GM19023 (cell line): ENCODE results near the gene OR4E1.
"Not testable (repeated sequence)": the region's sequence is repeated elsewhere in the genome, so short reads cannot be mapped to it uniquely, and the experiment has no call there.

Source experiments
- ATAC-seq: cut with Tn5 transposase; IDR thresholded peaks from one replicate; pipeline ENCODE4 v1.9.1; 2021; ENCODE audit warnings: mild to moderate bottlenecking, moderate library complexity; ENCODE audit not compliant: unreplicated experiment

The OR4E1 gene, protein sequence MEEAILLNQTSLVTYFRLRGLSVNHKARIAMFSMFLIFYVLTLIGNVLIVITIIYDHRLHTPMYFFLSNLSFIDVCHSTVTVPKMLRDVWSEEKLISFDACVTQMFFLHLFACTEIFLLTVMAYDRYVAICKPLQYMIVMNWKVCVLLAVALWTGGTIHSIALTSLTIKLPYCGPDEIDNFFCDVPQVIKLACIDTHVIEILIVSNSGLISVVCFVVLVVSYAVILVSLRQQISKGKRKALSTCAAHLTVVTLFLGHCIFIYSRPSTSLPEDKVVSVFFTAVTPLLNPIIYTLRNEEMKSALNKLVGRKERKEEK

GRCh38 chr14:21673718-21674117, at the start of gene OR4E1:
Gene OR4E1 (minus strand): TSS chr14:21673818. CDS start chr14:21670935, 2,883 bp downstream.
- ATAC-seq: no peak

DNA sequence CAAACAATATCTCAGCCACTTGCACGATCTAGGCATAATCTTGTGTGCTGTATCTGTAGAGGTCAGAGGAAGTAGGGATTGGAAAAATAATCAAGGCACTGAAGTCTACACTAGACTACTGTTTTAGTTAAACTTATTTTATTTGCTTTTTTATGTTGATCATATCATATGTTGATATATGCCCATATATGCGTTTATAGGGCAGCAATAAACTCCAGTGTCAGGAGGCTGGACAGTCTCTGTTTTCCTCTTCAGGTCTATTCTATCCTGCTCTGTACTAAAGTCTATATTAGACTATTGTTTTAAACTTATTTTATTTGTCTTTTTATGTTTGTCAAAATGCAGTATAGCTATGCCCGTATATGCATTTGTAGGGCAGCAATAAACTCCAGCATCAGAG, 47.9 kb upstream of the OR4E1 start:
- no peak for ATAC-seq

DNA sequence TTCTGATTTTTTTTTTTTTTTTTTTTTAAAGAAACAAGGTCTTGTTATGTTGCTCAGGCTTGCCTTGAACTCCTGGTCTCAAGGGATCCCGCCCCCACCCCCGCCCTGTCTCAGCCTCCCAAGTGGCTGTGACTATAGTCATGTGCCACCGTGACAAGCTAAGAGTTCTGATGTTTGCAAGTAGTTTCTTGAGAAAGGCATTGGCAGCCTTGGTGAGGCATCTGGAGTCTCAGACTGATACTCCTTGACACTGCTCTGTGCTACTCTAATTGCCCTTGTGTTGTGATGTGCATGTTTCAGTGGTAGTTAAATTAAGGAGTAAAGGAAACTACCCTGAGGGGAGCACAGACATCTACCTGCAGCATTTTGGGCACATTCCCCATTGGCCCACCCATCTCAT, 46.2 kb upstream of the OR4E1 start:
- ATAC-seq: no peak

DNA sequence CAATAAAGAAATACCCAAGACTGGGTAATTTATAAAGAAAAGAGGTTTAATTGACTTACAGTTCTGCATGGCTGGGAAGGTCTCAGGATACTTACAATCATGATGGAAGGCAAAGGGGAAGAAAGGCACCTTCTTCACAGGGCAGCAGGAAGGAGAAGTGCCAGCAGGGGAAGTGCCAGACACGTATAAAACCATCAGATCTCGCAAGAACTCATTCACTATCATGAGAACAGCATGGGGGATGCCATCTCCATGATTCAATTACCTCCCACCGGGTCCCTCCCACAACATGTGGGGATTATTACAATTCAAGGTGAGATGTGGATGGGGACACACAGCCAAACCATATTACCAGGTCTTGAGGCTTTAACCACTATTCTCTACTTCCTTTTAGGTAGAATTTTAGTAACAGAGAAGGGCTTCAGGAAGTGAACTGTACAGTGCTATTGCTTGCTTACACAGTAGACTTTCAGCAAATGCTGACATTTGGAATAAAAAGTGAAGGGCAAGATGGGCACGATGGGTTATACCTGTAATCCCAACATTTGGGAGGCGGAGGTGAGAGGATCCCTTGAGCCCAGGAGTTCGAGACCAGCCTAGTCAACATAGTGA, 40.8 kb upstream of the OR4E1 start:
- no peak for ATAC-seq

GRCh38 chr14:21712036-21712435, 38.4 kb upstream of the OR4E1 start:
- no peak for ATAC-seq

- ATAC-seq: no peak
Observed at GRCh38 chr14:21711360-21711961, 37.8 kb upstream of the OR4E1 start.

DNA sequence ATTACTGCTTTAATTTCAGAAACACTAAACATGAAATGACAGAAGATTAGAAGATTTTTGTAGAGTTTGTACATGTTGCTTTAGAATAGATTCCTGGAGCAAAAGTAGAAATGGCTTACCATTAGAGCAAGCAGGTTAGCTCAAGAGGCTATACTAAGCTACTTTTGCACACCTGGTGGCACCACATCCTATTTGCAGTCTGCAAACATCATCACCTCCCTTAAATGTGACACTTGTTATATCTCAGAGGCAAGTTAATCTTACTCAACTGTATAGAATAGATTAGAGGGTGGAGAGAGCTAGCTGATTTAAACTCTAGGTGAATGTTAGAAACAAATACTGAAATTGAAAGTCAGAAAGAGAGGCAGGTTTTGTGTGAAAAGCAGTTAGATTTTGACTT, 30.7 kb upstream of the OR4E1 start:
- ATAC-seq: no peak

DNA sequence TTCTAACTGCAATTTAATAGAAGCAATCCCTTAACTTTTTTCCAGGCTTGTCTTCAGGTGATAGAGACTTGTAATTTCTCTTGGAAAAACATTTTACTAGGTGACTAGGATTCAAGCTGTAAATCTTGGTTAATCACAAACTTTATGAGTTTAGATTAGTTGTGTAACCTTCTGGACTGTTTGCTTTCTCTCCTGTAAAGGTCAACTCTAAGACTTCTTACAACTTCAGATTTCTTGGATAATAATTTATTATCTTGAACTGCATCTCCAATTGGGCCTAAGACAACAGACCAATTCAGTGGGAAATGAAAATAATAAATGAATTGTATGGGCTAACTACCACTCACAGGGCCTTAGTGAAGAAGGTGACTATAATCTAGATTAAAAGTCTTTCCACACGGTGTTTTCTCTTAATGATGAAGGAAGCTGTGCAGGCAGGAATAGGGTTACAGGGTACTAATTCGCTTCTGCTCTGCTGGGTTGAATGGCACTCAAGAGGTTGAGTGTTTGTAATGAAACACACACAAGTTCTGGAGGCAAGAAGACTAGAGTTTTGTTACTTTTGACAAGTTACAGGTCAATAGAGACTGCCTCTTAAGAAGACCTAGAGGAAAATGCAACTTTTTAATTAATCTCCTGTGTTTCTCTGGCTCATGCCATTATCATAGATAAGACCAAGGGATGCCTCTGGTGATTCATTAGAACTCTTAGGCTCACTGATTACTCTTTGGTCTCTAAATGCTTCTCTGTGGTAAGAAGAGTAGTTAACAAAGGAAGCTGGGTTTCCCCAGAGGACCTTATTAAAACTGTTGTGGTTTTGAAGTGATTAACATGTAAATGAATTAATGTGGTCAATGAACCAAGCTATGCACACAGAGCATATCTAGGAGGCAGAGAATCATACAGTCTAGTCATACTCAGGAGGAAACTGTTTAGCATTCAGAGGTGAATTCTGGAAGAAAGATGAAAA, 30.0 kb upstream of the OR4E1 start:
- ATAC-seq: no peak

DNA sequence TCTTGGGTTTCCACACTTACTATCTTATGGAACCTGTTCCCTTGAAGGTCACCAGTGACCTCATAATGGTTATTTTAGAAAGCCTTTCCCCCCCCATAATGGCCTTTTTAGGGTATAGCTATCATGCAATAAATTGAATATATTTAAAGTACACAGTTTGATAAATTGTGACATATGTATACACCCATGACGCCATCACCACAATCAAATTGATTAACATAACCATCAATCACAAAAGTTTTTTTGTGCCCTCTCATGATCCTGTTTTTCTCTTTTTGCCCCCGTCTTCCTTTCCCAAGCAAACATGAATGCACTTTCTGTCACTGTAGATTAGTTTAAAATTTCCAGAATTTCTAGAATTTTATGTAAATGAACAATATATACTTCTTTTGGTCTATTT, 28.7 kb upstream of the OR4E1 start:
- ATAC-seq: no peak

DNA sequence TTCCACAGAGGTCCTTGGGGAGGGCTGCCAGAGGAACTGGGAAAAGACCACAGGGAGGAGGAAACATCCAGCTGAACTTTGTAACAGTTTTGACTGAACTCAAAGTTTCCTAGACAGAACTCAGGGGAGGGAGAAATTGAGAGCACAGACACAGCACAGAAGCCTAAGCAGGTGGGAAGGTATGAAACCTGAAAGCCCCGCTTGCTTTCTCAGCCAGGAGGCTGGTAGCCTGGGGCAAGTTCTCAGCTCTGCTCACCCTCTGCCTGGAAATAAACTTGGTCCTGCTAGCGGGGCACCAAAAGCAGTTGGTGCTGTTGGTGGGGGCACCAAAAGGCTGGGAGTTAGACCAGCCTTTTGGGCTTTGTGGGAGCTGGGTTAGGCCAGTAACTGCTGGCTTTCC, 25.9 kb upstream of the OR4E1 start:
- ATAC-seq: no peak

DNA sequence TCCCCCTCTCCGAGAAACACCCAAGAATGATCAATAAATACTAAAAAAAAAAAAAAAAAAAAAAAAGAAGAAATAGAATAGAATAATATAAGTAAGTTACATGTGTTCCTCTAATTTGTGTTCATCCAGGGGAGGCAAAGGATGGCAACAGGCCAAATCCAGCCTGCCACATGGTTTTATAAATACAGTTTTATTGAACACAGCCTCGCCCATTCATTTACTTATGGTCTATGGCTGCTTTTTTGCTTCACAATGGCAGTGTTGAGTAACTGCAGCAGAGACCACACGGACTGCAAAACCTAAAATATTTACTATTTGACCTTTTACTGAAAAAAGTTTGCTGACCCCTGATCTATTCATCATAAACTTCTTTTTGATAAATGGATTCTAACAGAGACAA, 24.9 kb upstream of the OR4E1 start:
- ATAC-seq: not testable (repeated sequence)

DNA sequence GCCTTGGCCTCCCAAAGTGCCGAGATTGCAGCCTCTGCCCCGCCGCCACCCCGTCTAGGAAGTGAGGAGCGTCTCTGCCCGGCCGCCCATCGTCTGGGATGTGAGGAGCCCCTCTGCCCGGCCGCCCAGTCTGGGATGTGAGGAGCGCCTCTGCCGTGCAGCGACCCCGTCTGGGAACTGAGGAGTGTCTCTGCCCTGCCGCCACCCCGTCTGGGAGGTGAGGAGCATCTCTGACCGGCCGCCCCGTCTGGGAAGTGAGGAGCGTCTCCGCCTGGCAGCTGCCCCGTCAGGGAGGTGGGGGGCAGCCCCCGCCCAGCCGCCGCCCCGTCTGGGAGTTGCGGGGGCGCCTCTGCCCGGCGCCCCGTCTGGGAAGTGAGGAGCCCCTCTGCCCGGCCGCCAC, 24.0 kb upstream of the OR4E1 start:
- ATAC-seq: not testable (repeated sequence)

DNA sequence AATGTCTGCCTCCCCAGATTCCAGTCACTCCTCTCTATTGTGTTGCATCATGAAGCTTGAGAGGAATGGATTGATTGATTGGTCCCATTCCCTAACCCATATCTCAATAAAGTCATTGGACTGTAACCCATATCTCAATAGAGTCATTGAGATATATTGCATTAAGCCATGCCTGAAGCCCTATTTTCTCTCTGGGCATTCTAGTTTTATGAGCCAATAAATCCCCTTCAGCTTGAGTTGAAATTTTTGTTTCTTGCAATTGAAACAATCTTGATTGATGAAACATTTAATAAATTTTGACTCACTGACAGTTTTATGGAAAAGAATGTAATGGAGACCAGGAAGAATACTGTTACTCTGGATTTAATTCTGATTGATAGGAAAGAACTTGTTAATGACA, 20.8 kb upstream of the OR4E1 start:
- ATAC-seq: no peak

GRCh38 chr14:21686468-21686867, 12.8 kb upstream of the OR4E1 start:
- no peak for ATAC-seq

DNA sequence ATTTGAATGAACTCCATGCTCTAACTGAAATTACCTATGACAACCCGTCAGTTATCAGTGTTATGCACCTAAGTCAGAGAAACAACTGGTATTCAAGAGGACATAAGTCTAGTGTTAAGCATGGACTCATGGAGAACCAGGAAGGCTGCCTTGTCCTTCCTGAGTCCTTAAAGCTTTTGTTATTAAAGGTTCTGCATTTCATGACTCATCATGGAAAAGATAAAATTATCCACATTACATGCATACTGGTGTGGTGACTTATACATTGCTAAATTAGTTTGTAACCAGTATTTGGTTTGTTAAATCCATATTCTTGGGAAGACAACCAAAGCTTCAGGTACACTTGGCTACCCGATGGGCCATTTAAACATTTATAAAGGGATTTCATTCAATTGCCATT, 6.5 kb upstream of the OR4E1 start:
- no peak for ATAC-seq

DNA sequence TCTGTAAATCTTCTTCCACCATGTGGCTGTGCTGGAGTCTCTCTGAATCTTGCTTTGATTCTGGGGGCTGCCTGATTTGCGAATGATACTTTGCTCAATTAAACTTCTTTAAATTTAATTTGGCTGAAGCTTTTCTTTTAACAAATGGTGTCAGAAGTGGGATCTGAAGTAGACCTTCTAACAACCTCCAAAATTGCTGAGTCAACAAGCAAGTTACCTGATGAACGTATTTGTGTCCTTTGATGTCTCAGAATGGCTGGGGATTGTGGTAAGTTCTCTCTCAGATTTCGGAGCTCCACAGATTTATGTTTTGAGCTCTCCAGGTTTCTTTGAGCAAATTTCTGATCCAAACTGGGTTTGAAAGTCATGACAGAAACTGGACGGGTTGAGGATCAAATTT, 1.9 kb upstream of the OR4E1 start:
- ATAC-seq: no peak

DNA sequence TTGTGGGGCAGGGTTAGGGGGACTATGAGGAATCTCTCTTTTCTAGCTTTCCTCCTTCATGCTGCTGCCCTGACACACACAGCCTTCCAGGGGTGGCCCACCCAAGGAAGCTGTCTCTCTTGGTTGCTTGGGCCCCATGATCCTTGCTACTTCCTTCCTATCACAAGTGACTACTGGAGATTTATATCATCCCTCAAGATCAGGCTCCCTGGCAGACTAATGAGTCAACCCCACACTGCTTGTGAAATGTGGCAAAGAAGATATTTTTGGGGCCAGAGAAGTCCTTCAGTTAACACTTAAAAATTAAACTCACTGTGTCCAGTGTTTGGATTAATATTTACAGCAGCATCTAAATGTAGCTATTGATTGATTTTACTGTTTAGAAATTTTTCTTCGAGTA, 1.5 kb downstream of the OR4E1 start:
- no peak for ATAC-seq

DNA sequence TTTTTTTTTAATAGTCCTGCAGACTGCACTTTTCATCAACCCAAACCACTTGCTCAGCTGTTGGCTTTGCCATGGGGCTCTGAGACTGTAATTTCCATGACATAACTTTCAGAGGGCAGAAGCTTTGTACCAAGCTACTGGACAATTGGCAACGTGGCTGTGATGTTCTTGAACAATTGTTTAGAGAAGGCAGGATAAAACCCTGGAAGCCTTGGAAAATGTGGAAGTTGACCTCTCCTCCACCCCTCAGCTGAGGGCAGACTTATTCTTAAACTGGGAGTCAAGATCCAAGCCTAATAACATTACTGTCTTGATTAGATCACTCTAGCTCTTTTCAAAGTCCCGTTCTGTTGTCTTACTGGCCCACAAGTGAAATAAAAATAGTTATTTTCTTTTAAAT, 2.2 kb downstream of the OR4E1 start:
- ATAC-seq: no peak

DNA sequence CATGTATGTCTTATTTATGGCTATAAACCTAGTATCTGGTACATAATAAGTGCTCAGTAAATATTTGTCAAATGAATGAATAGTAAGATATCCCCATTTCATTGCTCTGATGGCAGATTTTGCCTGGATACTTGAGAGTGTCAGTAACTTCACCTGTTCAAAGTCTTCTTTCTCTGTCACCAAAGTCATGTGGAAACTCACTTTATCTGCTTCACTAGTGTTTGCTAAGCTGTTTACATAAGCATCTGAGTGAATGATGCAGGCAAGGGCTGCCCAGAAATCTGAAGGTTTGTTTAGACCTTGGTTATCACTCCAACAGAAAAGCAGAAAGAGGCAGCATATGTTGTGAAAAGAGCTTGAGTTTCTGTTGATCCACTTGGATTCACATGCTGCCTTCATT, 4.3 kb downstream of the OR4E1 start:
- no peak for ATAC-seq

GRCh38 chr14:21668377-21668776, 5.2 kb downstream of the OR4E1 start:
- ATAC-seq: no peak

DNA sequence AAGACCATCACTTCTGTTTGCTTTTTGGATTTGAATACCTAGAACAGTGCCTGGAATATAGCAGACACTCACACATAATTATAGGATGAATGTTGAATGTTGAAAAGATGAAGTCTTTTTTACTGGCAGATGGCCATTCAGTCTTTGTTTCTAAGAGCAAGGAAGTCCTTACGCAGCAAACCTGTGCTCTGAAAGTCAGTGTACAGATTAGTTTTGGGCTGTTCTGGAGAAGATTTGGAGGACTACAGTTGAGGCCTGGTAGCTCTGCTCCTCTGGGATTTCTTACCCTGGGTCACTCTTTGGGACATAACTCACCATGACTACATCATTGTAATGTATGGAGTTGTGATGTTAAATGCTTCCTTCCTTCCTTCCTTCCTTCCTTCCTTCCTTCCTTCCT, 16.6 kb downstream of the OR4E1 start:
- ATAC-seq: no peak
